Measurements from ENCODE around the gene DCAF4.

- TF ChIP-seq, protein P1, sequence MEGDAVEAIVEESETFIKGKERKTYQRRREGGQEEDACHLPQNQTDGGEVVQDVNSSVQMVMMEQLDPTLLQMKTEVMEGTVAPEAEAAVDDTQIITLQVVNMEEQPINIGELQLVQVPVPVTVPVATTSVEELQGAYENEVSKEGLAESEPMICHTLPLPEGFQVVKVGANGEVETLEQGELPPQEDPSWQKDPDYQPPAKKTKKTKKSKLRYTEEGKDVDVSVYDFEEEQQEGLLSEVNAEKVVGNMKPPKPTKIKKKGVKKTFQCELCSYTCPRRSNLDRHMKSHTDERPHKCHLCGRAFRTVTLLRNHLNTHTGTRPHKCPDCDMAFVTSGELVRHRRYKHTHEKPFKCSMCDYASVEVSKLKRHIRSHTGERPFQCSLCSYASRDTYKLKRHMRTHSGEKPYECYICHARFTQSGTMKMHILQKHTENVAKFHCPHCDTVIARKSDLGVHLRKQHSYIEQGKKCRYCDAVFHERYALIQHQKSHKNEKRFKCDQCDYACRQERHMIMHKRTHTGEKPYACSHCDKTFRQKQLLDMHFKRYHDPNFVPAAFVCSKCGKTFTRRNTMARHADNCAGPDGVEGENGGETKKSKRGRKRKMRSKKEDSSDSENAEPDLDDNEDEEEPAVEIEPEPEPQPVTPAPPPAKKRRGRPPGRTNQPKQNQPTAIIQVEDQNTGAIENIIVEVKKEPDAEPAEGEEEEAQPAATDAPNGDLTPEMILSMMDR (IDR thresholded peaks at IDR 0.05), result no peak
- TF ChIP-seq POLR2A (IDR thresholded peaks at IDR 0.05), result no peak
Measured at GRCh38 chr14:72928872-72929271, 2.6 kb downstream of the DCAF4 start.

Data from testis (tissue), 2 donors.